ENCODE data around the gene LIPC. TPM values are rescaled to one million over a fixed set of nuclear protein-coding genes. Genes with fewer than 3 reads are reported as not detected.

LIPC gene
- polyA plus RNA-seq, 1 donor (not counting 4 experiments of a cell fraction or from before 2014, with no cell fraction given) = not detected

GRCh38 chr15:58501006-58501405 lies 69.2 kb downstream of the LIPC start:
- Histone ChIP-seq H3K4me2 (ENCODE audit: control insufficient read depth, extremely low read depth, insufficient read depth, low read depth, low read length) (no peak overlapping the region), H3K27ac (ENCODE audit: control insufficient read depth, insufficient read depth, low read length) (no peak overlapping the region), H3K9me3 (ENCODE audit: control insufficient read depth, low read depth, low read length) (no peaks in the 10 kb centered on the region), H3K36me3 (ENCODE audit: control insufficient read depth in 2 of 2, extremely low read depth in 1 of 2, insufficient read depth in 2 of 2, low read length in 2 of 2) (no peaks in the 10 kb centered on the region), H3K27me3 (ENCODE audit: control insufficient read depth, extremely low read depth, insufficient read depth, low read length) (no peaks in the 10 kb centered on the region), H3K4me1 (ENCODE audit: control insufficient read depth, extremely low read depth, insufficient read depth, low read length) (peaks cover 20% of the 10 kb centered on the region), H3K9me1 (ENCODE audit: control insufficient read depth, extremely low read depth, insufficient read depth, low read length) (no peaks in the 10 kb centered on the region), H3K9ac (ENCODE audit: control insufficient read depth, extremely low read depth, insufficient read depth, low read length) (no peak overlapping the region), H2AFZ (ENCODE audit: control insufficient read depth, low read length) (no peak overlapping the region), H3K79me2 (ENCODE audit: control insufficient read depth, insufficient read depth, low read length) (no peaks in the 10 kb centered on the region), H3K4me3 (ENCODE audit: control insufficient read depth in 2 of 3, extremely low read depth in 1 of 3, insufficient read depth in 2 of 3, low read depth in 1 of 3, low read length in 3 of 3) (no peak overlapping the region), H4K20me1 (ENCODE audit: control insufficient read depth, extremely low read depth, insufficient read depth, low read length) (no peaks in the 10 kb centered on the region)
- DNase-seq (ENCODE audit: low read depth, low spot score) = no peak
- FAIRE-seq = no peak
- TF ChIP-seq EZH2 (IDR thresholded peaks at IDR 0.05; ENCODE audit: low read length) (no peak), CTCF (optimal IDR thresholded peaks at IDR 0.05 in 1 of 3, IDR thresholded peaks at IDR 0.05 in 1 of 3, conservative IDR thresholded peaks at IDR 0.05 in 1 of 3; ENCODE audit: extremely low read depth in 1 of 3, insufficient read depth in 2 of 3, low read length in 3 of 3) (no peak)
- dilution Hi-C loops (cut with MboI; ENCODE audit: extremely low pct_ligation_motif_present, low sequenced_read_pairs) = no loop called here

GRCh38 chr15:58501636-58502188 lies 69.9 kb downstream of the LIPC start:
- no peaks in the 10 kb centered on the region for H4K20me1 ChIP-seq (ENCODE audit: control insufficient read depth, extremely low read depth, insufficient read depth, low read length)
- TF ChIP-seq CTCF (optimal IDR thresholded peaks at IDR 0.05 in 1 of 3, IDR thresholded peaks at IDR 0.05 in 1 of 3, conservative IDR thresholded peaks at IDR 0.05 in 1 of 3; ENCODE audit: extremely low read depth in 1 of 3, insufficient read depth in 2 of 3, low read length in 3 of 3) (no peak), EZH2 (IDR thresholded peaks at IDR 0.05; ENCODE audit: low read length) (no peak)
- peaks cover 27% of the 10 kb centered on the region for H3K4me1 ChIP-seq (ENCODE audit: control insufficient read depth, extremely low read depth, insufficient read depth, low read length)
- no peaks in the 10 kb centered on the region for H3K27me3 ChIP-seq (ENCODE audit: control insufficient read depth, extremely low read depth, insufficient read depth, low read length)
- no peak for FAIRE-seq
- no peaks in the 10 kb centered on the region for H3K9me1 ChIP-seq (ENCODE audit: control insufficient read depth, extremely low read depth, insufficient read depth, low read length)
- no peaks in the 10 kb centered on the region for H3K36me3 ChIP-seq (ENCODE audit: control insufficient read depth in 2 of 2, extremely low read depth in 1 of 2, insufficient read depth in 2 of 2, low read length in 2 of 2)
- H3K4me2 ChIP-seq (ENCODE audit: control insufficient read depth, extremely low read depth, insufficient read depth, low read depth, low read length) = no peak overlapping the region
- H3K79me2 ChIP-seq (ENCODE audit: control insufficient read depth, insufficient read depth, low read length) = no peaks in the 10 kb centered on the region
- no peak for DNase-seq (ENCODE audit: low read depth, low spot score)
- no peak overlapping the region for H3K4me3 ChIP-seq (ENCODE audit: control insufficient read depth in 2 of 3, extremely low read depth in 1 of 3, insufficient read depth in 2 of 3, low read depth in 1 of 3, low read length in 3 of 3)
- no peak overlapping the region for H2AFZ ChIP-seq (ENCODE audit: control insufficient read depth, low read length)
- H3K9ac ChIP-seq (ENCODE audit: control insufficient read depth, extremely low read depth, insufficient read depth, low read length) = no peak overlapping the region
- no peak overlapping the region for H3K27ac ChIP-seq (ENCODE audit: control insufficient read depth, insufficient read depth, low read length)
- no peaks in the 10 kb centered on the region for H3K9me3 ChIP-seq (ENCODE audit: control insufficient read depth, low read depth, low read length)
- dilution Hi-C loops (cut with MboI; ENCODE audit: extremely low pct_ligation_motif_present, low sequenced_read_pairs) = no loop called here
